Activated gamma-delta T cell treated with anti-CD3 and anti-CD28 coated beads, Interleukin-2, amount 50 U/mL, for 16 hours (primary cell): ENCODE data around the gene NHERF2.

Source experiments
- DNase-seq: peaks from one replicate; pipeline ENCODE4 v3.0.0-alpha.2; 2020; ENCODE audit warnings: low read depth

Gene NHERF2

GRCh38 chr16:2083409-2083808 is 56.7 kb downstream of the NHERF2 start:
- DNase-seq = no peak

GRCh38 chr16:2083876-2084780 is 57.4 kb downstream of the NHERF2 start:
- no peak for DNase-seq

GRCh38 chr16:2084895-2085625 is 58.4 kb downstream of the NHERF2 start:
- DNase-seq = no peak

GRCh38 chr16:2085669-2086068 is 59.0 kb downstream of the NHERF2 start:
- no peak for DNase-seq

- no peak for DNase-seq
These were observed 59.5 kb downstream of the NHERF2 start for GRCh38 chr16:2086106-2086742.

- no peak for DNase-seq
These were observed 60.4 kb downstream of the NHERF2 start for GRCh38 chr16:2086812-2087747.

GRCh38 chr16:2087748-2088631 is 61.3 kb downstream of the NHERF2 start:
- no peak for DNase-seq
